Lower leg skin (tissue), 3 donors: Measurements from ENCODE around the gene CDC20B.

Experiments
- POLR2A ChIP-seq, 2 donors: fragments of 450-650 bp; IDR thresholded peaks; one replicate each; pipeline ENCODE4 v1.6.1; 2016 to 2017; ENCODE audit warnings: antibody characterized with exemption in 2 of 2, mild to moderate bottlenecking in 1 of 2, moderate library complexity in 1 of 2
- TF ChIP-seq, protein P1 (sequence below), 3 donors: fragments of 450-650 bp; IDR thresholded peaks; one replicate each; pipeline ENCODE4 v1.5.1; 2016; ENCODE audit warnings: antibody characterized with exemption in 3 of 3, mild to moderate bottlenecking in 3 of 3, moderate library complexity in 2 of 3

- TF ChIP-seq, protein P1, sequence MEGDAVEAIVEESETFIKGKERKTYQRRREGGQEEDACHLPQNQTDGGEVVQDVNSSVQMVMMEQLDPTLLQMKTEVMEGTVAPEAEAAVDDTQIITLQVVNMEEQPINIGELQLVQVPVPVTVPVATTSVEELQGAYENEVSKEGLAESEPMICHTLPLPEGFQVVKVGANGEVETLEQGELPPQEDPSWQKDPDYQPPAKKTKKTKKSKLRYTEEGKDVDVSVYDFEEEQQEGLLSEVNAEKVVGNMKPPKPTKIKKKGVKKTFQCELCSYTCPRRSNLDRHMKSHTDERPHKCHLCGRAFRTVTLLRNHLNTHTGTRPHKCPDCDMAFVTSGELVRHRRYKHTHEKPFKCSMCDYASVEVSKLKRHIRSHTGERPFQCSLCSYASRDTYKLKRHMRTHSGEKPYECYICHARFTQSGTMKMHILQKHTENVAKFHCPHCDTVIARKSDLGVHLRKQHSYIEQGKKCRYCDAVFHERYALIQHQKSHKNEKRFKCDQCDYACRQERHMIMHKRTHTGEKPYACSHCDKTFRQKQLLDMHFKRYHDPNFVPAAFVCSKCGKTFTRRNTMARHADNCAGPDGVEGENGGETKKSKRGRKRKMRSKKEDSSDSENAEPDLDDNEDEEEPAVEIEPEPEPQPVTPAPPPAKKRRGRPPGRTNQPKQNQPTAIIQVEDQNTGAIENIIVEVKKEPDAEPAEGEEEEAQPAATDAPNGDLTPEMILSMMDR (IDR thresholded peaks at IDR 0.05) = no peak
- TF ChIP-seq POLR2A (IDR thresholded peaks at IDR 0.05) = no peak
These were observed 1.5 kb downstream of the CDC20B start for GRCh38 chr5:55171471-55171870.
